Epithelial cell of esophagus (primary cell): ENCODE data around the gene LCOR.

ENCODE experiments used
- DNase-seq: peaks from one replicate; pipeline ENCODE4 v3.0.0; 2010; ENCODE audit warnings: low read depth
- H3K4me3 ChIP-seq: 2 replicates; pipeline ENCODE4 v1.5.1; 2011; ENCODE audit warnings: mild to moderate bottlenecking, low read length, control low read depth
- TF ChIP-seq, protein P1 (sequence below): IDR thresholded peaks from 2 replicates; pipeline ENCODE4 v1.5.1; 2011; ENCODE audit warnings: low read depth, mild to moderate bottlenecking, low read length, control low read depth, inconsistent platforms; ENCODE audit not compliant: insufficient read depth; ENCODE audit errors: missing control alignments

Gene LCOR

DNA sequence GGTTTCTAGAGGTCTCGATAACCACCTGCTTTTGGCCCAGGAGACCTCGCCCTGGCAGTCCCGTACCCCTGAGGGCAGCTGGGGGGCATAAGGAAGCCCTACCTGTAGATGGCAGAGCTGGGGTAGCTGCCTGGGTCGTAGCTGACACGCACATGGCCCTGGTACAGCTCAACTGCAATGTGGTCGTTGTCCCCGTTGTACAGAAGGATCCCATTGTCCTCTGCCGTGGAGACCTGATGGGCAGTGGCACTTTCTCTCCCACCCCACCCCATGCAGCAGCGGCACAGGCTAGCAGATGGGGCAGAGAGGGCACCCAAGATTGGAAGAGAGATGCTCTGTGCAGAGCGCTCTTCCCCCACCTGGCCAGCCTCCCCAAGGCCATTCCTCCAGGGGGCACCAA, 172.5 kb downstream of the LCOR start:
- TF ChIP-seq, protein P1, sequence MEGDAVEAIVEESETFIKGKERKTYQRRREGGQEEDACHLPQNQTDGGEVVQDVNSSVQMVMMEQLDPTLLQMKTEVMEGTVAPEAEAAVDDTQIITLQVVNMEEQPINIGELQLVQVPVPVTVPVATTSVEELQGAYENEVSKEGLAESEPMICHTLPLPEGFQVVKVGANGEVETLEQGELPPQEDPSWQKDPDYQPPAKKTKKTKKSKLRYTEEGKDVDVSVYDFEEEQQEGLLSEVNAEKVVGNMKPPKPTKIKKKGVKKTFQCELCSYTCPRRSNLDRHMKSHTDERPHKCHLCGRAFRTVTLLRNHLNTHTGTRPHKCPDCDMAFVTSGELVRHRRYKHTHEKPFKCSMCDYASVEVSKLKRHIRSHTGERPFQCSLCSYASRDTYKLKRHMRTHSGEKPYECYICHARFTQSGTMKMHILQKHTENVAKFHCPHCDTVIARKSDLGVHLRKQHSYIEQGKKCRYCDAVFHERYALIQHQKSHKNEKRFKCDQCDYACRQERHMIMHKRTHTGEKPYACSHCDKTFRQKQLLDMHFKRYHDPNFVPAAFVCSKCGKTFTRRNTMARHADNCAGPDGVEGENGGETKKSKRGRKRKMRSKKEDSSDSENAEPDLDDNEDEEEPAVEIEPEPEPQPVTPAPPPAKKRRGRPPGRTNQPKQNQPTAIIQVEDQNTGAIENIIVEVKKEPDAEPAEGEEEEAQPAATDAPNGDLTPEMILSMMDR, result no peak
- H3K4me3 ChIP-seq, result no peak overlapping the region
- no peak for DNase-seq

DNA sequence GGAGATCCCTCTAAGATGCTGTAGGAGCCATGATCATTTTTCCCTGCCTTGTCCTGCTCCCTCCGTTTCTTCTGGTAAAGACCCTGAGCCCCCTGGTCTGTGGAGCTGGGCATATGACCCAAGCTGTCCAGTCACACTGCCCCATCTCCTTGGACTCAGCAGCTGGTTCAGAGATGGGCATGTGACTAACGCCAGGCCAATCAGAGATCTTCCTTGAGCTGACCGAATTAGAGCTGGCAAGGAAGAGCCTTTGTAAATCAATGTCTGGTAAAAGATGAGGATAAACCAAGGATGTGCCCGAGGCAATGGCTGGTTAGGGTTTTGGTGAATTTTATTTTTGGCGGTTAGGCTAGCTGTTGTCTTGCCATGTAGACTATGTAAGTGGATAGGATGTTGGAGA, 173.3 kb downstream of the LCOR start:
- TF ChIP-seq, protein P1, result no peak
- no peak for DNase-seq
- H3K4me3 ChIP-seq, result no peak overlapping the region

- H3K4me3 ChIP-seq, result no peak overlapping the region
- no peak for DNase-seq
- TF ChIP-seq, protein P1, result no peak
Observed at GRCh38 chr10:97006364-97006763, 174.3 kb downstream of the LCOR start.

DNA sequence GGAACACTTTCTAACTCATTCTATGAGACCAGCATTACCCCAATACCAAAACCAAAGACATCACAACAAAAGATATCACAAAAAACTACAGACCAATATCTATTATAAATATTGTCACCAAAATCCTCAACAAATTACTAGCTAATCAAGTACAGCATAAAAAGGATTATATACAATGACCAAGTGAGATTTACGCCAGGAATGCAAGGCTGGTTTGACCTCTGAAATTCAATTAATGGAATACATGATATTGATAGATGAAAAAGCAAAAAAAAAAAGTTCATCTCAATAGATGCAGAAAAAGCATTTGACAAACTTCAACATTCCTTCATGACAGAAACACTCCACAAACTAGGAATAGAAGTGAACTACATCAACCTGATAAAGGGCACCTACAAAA, 175.3 kb downstream of the LCOR start:
- no peak for DNase-seq
- TF ChIP-seq, protein P1, result no peak
- no peak overlapping the region for H3K4me3 ChIP-seq

DNA sequence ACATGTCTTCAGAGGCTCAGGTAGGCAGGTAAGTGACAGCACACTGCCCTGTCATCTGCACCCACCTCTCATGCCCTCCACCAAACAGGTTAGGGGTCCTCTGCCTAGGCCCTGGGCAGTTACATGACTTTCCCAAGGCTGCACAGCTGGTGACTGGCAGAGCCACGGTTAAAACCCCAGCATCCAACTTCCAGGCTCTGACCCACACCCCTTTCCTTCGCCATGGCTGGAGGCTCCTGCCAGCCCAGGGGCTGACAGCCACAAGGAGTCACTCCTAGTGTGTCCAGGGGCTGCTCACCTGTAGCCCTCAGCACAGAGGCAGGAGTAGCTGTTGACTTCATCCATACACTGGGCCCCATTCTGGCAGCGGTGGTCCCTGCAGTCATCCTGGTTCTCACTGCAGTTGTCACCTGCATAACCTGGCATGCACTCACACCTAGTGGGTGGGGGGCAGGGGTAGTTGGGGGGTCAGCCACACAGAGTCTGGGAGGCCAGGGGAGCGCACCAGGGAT, 178.7 kb downstream of the LCOR start:
- H3K4me3 ChIP-seq, result no peak overlapping the region
- no peak for DNase-seq
- TF ChIP-seq, protein P1, result no peak

DNA sequence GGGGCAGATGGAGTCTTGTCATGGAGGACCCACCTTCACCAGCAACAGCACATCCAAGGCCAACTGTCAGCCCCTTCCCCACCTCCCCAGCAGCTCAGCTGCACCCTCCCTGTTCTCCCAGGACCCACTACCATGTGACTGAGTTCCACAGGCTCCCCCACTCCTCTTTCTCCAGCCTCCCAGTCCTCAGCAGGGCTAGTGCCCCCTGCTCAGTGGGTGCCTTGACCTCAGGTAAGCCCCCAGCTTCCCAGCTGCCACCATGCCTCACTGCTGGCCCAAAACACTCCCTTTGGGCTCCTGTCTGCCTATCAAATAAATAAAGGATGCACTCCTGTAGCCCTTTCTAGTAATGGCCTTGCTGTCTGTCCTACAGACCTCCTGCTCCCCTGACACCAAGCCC, 179.3 kb downstream of the LCOR start:
- TF ChIP-seq, protein P1, result no peak
- no peak for DNase-seq
- H3K4me3 ChIP-seq, result no peak overlapping the region

DNA sequence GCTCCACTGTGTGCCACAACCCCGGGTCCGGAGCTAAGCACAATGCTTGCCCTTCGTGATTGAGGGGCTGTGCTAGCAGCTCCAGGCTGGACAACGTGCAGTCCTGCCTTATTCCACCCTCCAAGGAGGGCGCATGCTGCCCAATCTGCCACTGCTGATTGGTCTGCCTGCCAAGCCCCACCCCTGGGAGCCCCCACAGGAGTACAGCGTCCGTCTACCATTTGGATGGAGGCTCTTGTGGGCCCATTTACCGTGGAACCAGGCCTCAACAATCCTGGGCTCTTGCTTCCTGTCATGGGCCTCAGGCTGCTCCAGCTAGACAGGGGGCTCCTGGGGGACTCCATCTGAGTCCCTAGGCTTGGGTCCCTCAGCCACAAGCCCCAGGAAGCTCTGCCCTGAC, 180.4 kb downstream of the LCOR start:
- TF ChIP-seq, protein P1, result no peak
- H3K4me3 ChIP-seq, result no peak overlapping the region
- no peak for DNase-seq
